Measurements from ENCODE around the gene ST7.

GRCh38 chr7:117053432-117053831, 100.1 kb downstream of the ST7 start:
- TF ChIP-seq, protein P1, sequence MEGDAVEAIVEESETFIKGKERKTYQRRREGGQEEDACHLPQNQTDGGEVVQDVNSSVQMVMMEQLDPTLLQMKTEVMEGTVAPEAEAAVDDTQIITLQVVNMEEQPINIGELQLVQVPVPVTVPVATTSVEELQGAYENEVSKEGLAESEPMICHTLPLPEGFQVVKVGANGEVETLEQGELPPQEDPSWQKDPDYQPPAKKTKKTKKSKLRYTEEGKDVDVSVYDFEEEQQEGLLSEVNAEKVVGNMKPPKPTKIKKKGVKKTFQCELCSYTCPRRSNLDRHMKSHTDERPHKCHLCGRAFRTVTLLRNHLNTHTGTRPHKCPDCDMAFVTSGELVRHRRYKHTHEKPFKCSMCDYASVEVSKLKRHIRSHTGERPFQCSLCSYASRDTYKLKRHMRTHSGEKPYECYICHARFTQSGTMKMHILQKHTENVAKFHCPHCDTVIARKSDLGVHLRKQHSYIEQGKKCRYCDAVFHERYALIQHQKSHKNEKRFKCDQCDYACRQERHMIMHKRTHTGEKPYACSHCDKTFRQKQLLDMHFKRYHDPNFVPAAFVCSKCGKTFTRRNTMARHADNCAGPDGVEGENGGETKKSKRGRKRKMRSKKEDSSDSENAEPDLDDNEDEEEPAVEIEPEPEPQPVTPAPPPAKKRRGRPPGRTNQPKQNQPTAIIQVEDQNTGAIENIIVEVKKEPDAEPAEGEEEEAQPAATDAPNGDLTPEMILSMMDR (IDR thresholded peaks at IDR 0.05) = no peak
- no peak for TF ChIP-seq POLR2A (IDR thresholded peaks at IDR 0.05)
- TF ChIP-seq EP300 (IDR thresholded peaks at IDR 0.05) = no peak

Data from tibial nerve (tissue), 4 donors.